Tibial artery (tissue), 4 donors: Measurements from ENCODE around the gene COL18A1.

Experiments used
- DNase-seq, 2 donors: peaks; one replicate each; pipeline ENCODE4 v3.0.0-alpha.2; 2019
- H3K27ac ChIP-seq, 2 donors: fragments of 200-600 bp; sonication (generic) in 1 of 2; 1 replicate in 1 of 2; 2 replicates in 1 of 2; pipeline ENCODE4 v1.5.1; 2018 to 2019; ENCODE audit warnings: mild to moderate bottlenecking in 1 of 2
- H3K27me3 ChIP-seq, 2 donors: fragments of 200-600 bp; sonication (generic) in 1 of 2; one replicate each; pipeline versions ENCODE4 v1.5.1 to v1.6.0; 2016 to 2019
- H3K36me3 ChIP-seq, 3 donors: fragments of 200-600 bp; sonication (generic) in 2 of 3; one replicate each; pipeline ENCODE4 v1.5.1; 2016 to 2019; ENCODE audit warnings: mild to moderate bottlenecking in 2 of 3
- H3K4me1 ChIP-seq, 4 donors: fragments of 200-600 bp; sonication (generic) in 2 of 4; 1 replicate in 3 of 4; 2 replicates in 1 of 4; pipeline ENCODE4 v1.5.1; 2016 to 2019
- H3K4me3 ChIP-seq, 2 donors: fragments of 200-600 bp; sonication (generic) in 1 of 2; 1 replicate in 1 of 2; 2 replicates in 1 of 2; pipeline ENCODE4 v1.5.1; 2018 to 2019; ENCODE audit warnings: mild to moderate bottlenecking in 2 of 2
- H3K9me3 ChIP-seq, 3 donors: fragments of 200-600 bp; sonication (generic) in 1 of 3; one replicate each; pipeline ENCODE4 v1.5.1; 2016 to 2019
- CTCF ChIP-seq, 2 experiments: fragments of 200-600 bp in 1 of 2; fragments of 450-650 bp in 1 of 2; IDR thresholded peaks; one replicate each; pipeline ENCODE4 v1.5.1; 2017 to 2019; ENCODE audit warnings: antibody characterized with exemption in 2 of 2, mild to moderate bottlenecking in 1 of 2, moderate library complexity in 1 of 2
- intact Hi-C: fragments of 100-400 bp; cut with DNase I; formaldehyde crosslinking; loops from one replicate; pipeline ENCODE4 v1.15.0; 2023; ENCODE audit warnings: low total_unique reads

Gene COL18A1

GRCh38 chr21:45460611-45461368 lies 55.8 kb downstream of the COL18A1 start:
- no peak for DNase-seq
- intact Hi-C loops = no loop called here
- no peaks in the 10 kb centered on the region for H3K27me3 ChIP-seq
- peak overlapping the region; percentile 73 to 75 for H3K27ac ChIP-seq
- no peak overlapping the region for H3K4me3 ChIP-seq
- TF ChIP-seq CTCF (IDR thresholded peaks at IDR 0.05) = no peak
- H3K4me1 ChIP-seq = peaks cover 0 to 64% (median 46%) of the 10 kb centered on the region in 4 donors
- H3K9me3 ChIP-seq = no peaks in the 10 kb centered on the region
- peaks cover 0 to 11% (median 0%) of the 10 kb centered on the region in 3 donors for H3K36me3 ChIP-seq

GRCh38 chr21:45461369-45461750 lies 56.4 kb downstream of the COL18A1 start:
- Histone ChIP-seq H3K4me3 (no peak overlapping the region), H3K36me3 (peaks cover 0 to 11% (median 0%) of the 10 kb centered on the region in 3 donors), H3K27me3 (no peaks in the 10 kb centered on the region), H3K4me1 (peaks cover 0 to 64% (median 40%) of the 10 kb centered on the region in 4 donors), H3K9me3 (no peaks in the 10 kb centered on the region), H3K27ac (peak overlapping the region in 1 of 2 donors; percentile 75)
- intact Hi-C loops = no loop called here
- no peak for DNase-seq
- no peak for TF ChIP-seq CTCF (IDR thresholded peaks at IDR 0.05)

- TF ChIP-seq CTCF (IDR thresholded peaks at IDR 0.05) = no peak
- no peak overlapping the region for H3K4me3 ChIP-seq
- intact Hi-C loops = no loop called here
- no peak overlapping the region for H3K27ac ChIP-seq
- peaks cover 0 to 63% (median 37%) of the 10 kb centered on the region in 4 donors for H3K4me1 ChIP-seq
- H3K27me3 ChIP-seq = no peaks in the 10 kb centered on the region
- no peak for DNase-seq
- peaks cover 0 to 11% (median 0%) of the 10 kb centered on the region in 3 donors for H3K36me3 ChIP-seq
- H3K9me3 ChIP-seq = no peaks in the 10 kb centered on the region
Measured at GRCh38 chr21:45461806-45462341, 56.9 kb downstream of the COL18A1 start.

- Histone ChIP-seq H3K9me3 (no peaks in the 10 kb centered on the region), H3K27me3 (no peaks in the 10 kb centered on the region), H3K4me1 (peaks cover 0 to 63% (median 22%) of the 10 kb centered on the region in 4 donors), H3K27ac (no peak overlapping the region), H3K36me3 (peaks cover 9 to 18% (median 10%) of the 10 kb centered on the region in 3 donors), H3K4me3 (no peak overlapping the region)
- no peak for TF ChIP-seq CTCF (IDR thresholded peaks at IDR 0.05)
- no peak for DNase-seq
- intact Hi-C loops = no loop called here
Measured at GRCh38 chr21:45463871-45464270, 58.9 kb downstream of the COL18A1 start.

GRCh38 chr21:45464309-45464708 lies 59.3 kb downstream of the COL18A1 start:
- Histone ChIP-seq H3K27me3 (no peaks in the 10 kb centered on the region), H3K27ac (peak overlapping the region in 1 of 2 donors; percentile 90), H3K4me3 (no peak overlapping the region), H3K4me1 (peaks cover 0 to 63% (median 22%) of the 10 kb centered on the region in 4 donors), H3K36me3 (peaks cover 13 to 23% (median 14%) of the 10 kb centered on the region in 3 donors), H3K9me3 (no peaks in the 10 kb centered on the region)
- TF ChIP-seq CTCF (IDR thresholded peaks at IDR 0.05) = no peak
- intact Hi-C loops = no loop called here
- DNase-seq = no peak
